Activated CD4-positive, alpha-beta T cell treated with anti-CD3 and anti-CD28 coated beads, Interleukin-2, amount 10 ng/mL, durations not matched to agents 24 days and 14 days (primary cell): ENCODE results near the gene DOCK4. TPM values are rescaled to one million over a fixed set of nuclear protein-coding genes. Genes with fewer than 3 reads are reported as not detected.

ENCODE experiments used
- DNase-seq: peaks from one replicate; pipeline ENCODE4 v3.0.0; 2022
- H3K27ac Mint-ChIP-seq: one replicate; pipeline ENCODE4 v1.8.0; 2022; ENCODE audit warnings: mild to moderate bottlenecking, mixed read lengths
- H3K27me3 Mint-ChIP-seq: one replicate; pipeline ENCODE4 v1.8.0; 2022; ENCODE audit warnings: mixed read lengths
- H3K36me3 Mint-ChIP-seq: one replicate; pipeline ENCODE4 v1.8.0; 2022; ENCODE audit warnings: low read depth, mild to moderate bottlenecking, mixed read lengths
- H3K4me1 Mint-ChIP-seq: one replicate; pipeline ENCODE4 v1.8.0; 2021; ENCODE audit warnings: mixed read lengths
- H3K4me3 Mint-ChIP-seq: one replicate; pipeline ENCODE4 v1.8.0; 2022; ENCODE audit warnings: mild to moderate bottlenecking, moderate library complexity, mixed read lengths
- H3K9me3 Mint-ChIP-seq: one replicate; pipeline ENCODE4 v1.8.0; 2021; ENCODE audit warnings: mixed read lengths
- intact Hi-C: fragments of 100-400 bp; cut with micrococcal nuclease; formaldehyde crosslinking; loops from one replicate; pipeline ENCODE4 v1.15.1; 2023
- total RNA-seq: library from RNA; stranded (reverse); gene quantifications from 2 replicates; pipeline ENCODE4 v1.2.3, GENCODE V29; 2022

DOCK4 gene
- total RNA-seq, 1 donor from 2014 or later, result 0.89 TPM

GRCh38 chr7:112013274-112013673 is 192.9 kb downstream of the DOCK4 start:
- H3K9me3 Mint-ChIP-seq, result no peaks in the 10 kb centered on the region
- peaks cover 2% of the 10 kb centered on the region for H3K27me3 Mint-ChIP-seq
- no peak overlapping the region for H3K4me3 Mint-ChIP-seq
- intact Hi-C loops, result no loop called here
- no peaks in the 10 kb centered on the region for H3K36me3 Mint-ChIP-seq
- no peak overlapping the region for H3K27ac Mint-ChIP-seq
- no peaks in the 10 kb centered on the region for H3K4me1 Mint-ChIP-seq
- peak; percentile 42 for DNase-seq

- H3K4me1 Mint-ChIP-seq, result no peaks in the 10 kb centered on the region
- no peak overlapping the region for H3K27ac Mint-ChIP-seq
- no peaks in the 10 kb centered on the region for H3K9me3 Mint-ChIP-seq
- peaks cover 2% of the 10 kb centered on the region for H3K27me3 Mint-ChIP-seq
- H3K36me3 Mint-ChIP-seq, result no peaks in the 10 kb centered on the region
- no peak for DNase-seq
- no peak overlapping the region for H3K4me3 Mint-ChIP-seq
- intact Hi-C loops, result no loop called here
Observed at GRCh38 chr7:112012242-112012641, 194.0 kb downstream of the DOCK4 start.

GRCh38 chr7:112010994-112011393 is 195.2 kb downstream of the DOCK4 start:
- Mint-ChIP-seq H3K4me1 (no peaks in the 10 kb centered on the region), H3K4me3 (no peak overlapping the region), H3K36me3 (no peaks in the 10 kb centered on the region), H3K9me3 (no peaks in the 10 kb centered on the region), H3K27ac (no peak overlapping the region), H3K27me3 (peaks cover 2% of the 10 kb centered on the region)
- peak; percentile 26 for DNase-seq
- intact Hi-C loops, result no loop called here

DNA sequence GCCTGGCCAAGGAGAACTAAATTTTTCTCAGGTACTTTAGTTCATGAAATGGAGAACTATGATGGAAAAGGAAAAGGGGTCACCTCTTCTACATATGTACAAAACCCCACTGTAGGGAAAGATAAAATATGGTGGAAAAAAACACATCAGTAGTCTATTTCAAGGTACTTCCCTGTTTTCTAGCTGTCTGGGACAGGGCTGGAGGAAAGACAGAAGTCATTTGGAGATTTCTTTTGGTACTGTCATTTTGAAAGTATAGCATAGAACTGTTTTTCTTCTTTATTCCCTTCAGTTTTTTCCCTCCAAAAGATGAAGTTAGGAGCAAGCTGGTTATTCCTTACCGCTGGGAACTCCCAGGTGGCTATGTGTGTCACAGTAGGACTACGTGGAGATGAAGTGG is 196.1 kb downstream of the DOCK4 start:
- DNase-seq, result no peak
- intact Hi-C loops, result no loop called here
- H3K36me3 Mint-ChIP-seq, result no peaks in the 10 kb centered on the region
- H3K4me1 Mint-ChIP-seq, result no peaks in the 10 kb centered on the region
- no peaks in the 10 kb centered on the region for H3K9me3 Mint-ChIP-seq
- peaks cover 2% of the 10 kb centered on the region for H3K27me3 Mint-ChIP-seq
- no peak overlapping the region for H3K4me3 Mint-ChIP-seq
- no peak overlapping the region for H3K27ac Mint-ChIP-seq

DNA sequence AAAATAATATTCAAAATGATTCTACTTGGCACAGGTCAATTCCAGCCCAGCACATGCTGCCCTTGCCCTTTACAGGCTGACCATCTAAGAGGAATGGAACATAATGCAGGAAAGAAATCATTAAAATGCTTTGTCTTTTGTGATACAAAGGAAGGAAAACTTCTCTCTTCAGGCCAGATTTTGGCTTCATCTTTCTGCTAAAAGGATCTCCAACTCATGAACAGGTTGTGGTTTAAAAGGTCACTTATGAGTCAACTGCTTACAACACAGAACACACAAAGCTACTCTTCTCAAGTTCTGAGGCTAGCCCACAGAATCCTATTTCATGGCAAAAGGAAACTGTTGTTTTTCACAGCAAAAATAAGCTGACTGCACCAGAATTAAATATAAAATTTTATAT is 197.1 kb downstream of the DOCK4 start:
- Mint-ChIP-seq H3K36me3 (no peaks in the 10 kb centered on the region), H3K4me1 (no peaks in the 10 kb centered on the region), H3K27ac (no peak overlapping the region), H3K4me3 (no peak overlapping the region), H3K9me3 (no peaks in the 10 kb centered on the region), H3K27me3 (peaks cover 2% of the 10 kb centered on the region)
- no peak for DNase-seq
- intact Hi-C loops, result no loop called here

- Mint-ChIP-seq H3K36me3 (no peaks in the 10 kb centered on the region), H3K27me3 (peaks cover under 1% of the 10 kb centered on the region), H3K9me3 (no peaks in the 10 kb centered on the region), H3K4me1 (no peaks in the 10 kb centered on the region), H3K27ac (no peak overlapping the region), H3K4me3 (no peak overlapping the region)
- no peak for DNase-seq
- intact Hi-C loops, result no loop called here
Observed at GRCh38 chr7:112007185-112007584, 199.0 kb downstream of the DOCK4 start.

- Mint-ChIP-seq H3K36me3 (no peaks in the 10 kb centered on the region), H3K4me3 (no peak overlapping the region), H3K9me3 (no peaks in the 10 kb centered on the region), H3K4me1 (no peaks in the 10 kb centered on the region), H3K27ac (no peak overlapping the region), H3K27me3 (no peaks in the 10 kb centered on the region)
- intact Hi-C loops, result no loop called here
- DNase-seq, result no peak
Observed at GRCh38 chr7:112006071-112006470, 200.1 kb downstream of the DOCK4 start.

DNA sequence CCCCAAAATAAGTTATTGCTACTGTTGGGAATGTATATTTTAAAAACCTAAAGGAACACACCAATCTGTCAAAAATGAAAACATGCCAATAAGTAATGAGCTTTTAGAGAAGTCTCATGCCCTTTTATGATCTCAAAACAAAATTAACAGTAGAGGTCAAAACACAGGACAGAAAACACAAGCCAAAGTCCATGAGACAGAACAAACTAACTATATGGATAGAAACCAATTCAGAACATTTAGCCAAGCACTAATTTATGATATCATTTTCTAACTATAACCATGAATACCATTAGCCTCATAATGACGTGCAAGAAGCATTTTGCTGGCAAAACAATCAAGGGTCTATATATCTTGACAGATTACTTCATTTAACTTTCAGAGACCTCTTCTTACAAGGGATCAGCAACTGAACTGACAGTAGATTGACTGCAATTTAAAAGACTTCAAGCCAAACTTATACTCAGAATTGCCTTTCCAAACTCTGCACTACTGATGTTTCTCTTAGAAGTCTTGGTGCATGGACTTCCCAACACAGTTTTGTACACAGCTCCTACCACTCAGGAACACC is 200.9 kb downstream of the DOCK4 start:
- no peaks in the 10 kb centered on the region for H3K36me3 Mint-ChIP-seq
- DNase-seq, result no peak
- no peaks in the 10 kb centered on the region for H3K9me3 Mint-ChIP-seq
- intact Hi-C loops, result no loop called here
- no peaks in the 10 kb centered on the region for H3K27me3 Mint-ChIP-seq
- H3K4me1 Mint-ChIP-seq, result no peaks in the 10 kb centered on the region
- no peak overlapping the region for H3K4me3 Mint-ChIP-seq
- H3K27ac Mint-ChIP-seq, result no peak overlapping the region

DNA sequence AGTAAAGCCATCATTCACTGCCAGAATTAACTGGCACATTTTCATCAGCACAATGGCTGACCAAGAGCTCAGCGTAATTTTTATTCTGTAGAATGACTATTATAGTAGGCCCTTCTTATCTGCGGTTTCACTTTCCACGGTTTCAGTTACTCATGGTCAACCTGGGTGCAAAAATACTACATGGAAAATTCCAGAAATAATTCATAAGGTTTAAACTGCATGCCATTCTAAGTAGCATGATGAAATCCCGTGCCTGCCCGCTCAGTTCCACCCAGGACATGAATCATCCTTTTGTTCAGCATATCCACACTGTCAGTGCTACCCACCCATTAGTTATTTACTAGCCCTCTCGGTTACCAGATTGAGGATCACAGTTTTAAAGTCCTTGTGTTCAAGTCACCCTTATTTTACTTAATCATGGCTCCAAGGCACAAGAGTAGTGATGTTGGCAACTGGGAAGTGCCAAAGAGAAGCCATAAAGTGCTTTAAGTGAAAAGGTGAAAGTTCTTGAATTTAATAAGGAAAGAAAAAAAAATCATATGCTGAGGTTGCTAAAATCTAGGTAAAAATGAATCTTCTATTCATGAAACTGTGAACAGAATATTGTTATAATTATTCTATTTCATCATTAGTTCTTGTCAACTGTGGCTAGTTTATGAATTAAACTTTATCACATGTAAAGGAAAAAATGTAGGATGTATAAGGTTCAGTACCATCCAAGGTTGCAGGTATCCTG is 204.9 kb downstream of the DOCK4 start:
- Mint-ChIP-seq H3K4me3 (no peak overlapping the region), H3K4me1 (no peaks in the 10 kb centered on the region), H3K27ac (no peak overlapping the region), H3K27me3 (no peaks in the 10 kb centered on the region), H3K9me3 (no peaks in the 10 kb centered on the region), H3K36me3 (no peaks in the 10 kb centered on the region)
- no peak for DNase-seq
- intact Hi-C loops, result no loop called here

DNA sequence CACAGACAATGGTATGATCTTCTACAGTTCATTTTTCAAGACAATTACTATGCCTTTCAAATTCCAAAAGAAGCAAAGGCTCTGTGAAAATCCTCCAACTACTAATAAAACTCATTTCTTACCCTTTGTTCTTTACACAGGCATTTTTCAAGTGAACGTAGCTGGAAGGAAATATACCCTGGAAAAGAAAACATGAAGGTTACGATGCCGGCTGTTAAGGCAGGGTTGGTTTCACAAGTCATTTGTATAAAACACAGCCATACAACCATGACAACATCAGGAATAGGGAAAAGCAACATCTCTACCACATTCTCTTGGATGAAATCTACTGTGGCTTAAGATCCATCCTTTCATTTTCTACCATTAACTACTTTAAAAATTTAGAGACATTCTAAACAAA is 207.9 kb downstream of the DOCK4 start:
- Mint-ChIP-seq H3K36me3 (no peaks in the 10 kb centered on the region), H3K4me1 (no peaks in the 10 kb centered on the region), H3K9me3 (no peaks in the 10 kb centered on the region), H3K27ac (no peak overlapping the region), H3K27me3 (no peaks in the 10 kb centered on the region), H3K4me3 (no peak overlapping the region)
- DNase-seq, result peak; percentile 26
- intact Hi-C loops, result no loop called here

DNA sequence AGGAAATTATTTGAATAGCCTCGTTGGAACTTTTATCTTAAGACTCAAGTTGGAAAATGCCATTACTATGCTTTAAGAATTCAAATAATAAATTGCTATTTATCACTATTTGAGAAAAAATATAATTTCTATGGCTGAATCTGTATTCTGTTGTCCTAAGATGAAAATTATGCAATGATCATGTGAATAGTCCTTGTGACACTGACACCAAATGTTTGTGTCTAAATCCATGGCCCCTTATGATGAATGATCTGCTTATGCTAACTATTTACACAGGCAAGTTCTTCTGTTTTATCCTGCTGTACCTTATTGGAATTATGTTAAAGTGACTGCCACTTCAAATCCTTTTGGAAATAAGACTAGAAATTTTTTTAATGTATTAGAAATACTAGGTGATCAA is 208.7 kb downstream of the DOCK4 start:
- no peaks in the 10 kb centered on the region for H3K4me1 Mint-ChIP-seq
- DNase-seq, result no peak
- H3K27ac Mint-ChIP-seq, result no peak overlapping the region
- no peak overlapping the region for H3K4me3 Mint-ChIP-seq
- no peaks in the 10 kb centered on the region for H3K27me3 Mint-ChIP-seq
- H3K36me3 Mint-ChIP-seq, result no peaks in the 10 kb centered on the region
- intact Hi-C loops, result no loop called here
- H3K9me3 Mint-ChIP-seq, result no peaks in the 10 kb centered on the region

- no peaks in the 10 kb centered on the region for H3K4me1 Mint-ChIP-seq
- H3K27ac Mint-ChIP-seq, result no peak overlapping the region
- no peaks in the 10 kb centered on the region for H3K36me3 Mint-ChIP-seq
- H3K9me3 Mint-ChIP-seq, result no peaks in the 10 kb centered on the region
- no peak overlapping the region for H3K4me3 Mint-ChIP-seq
- DNase-seq, result no peak
- H3K27me3 Mint-ChIP-seq, result no peaks in the 10 kb centered on the region
- intact Hi-C loops, result no loop called here
Observed at GRCh38 chr7:111992601-111993000, 213.6 kb downstream of the DOCK4 start.

- Mint-ChIP-seq H3K36me3 (no peaks in the 10 kb centered on the region), H3K4me1 (no peaks in the 10 kb centered on the region), H3K4me3 (no peak overlapping the region), H3K27ac (no peak overlapping the region), H3K9me3 (no peaks in the 10 kb centered on the region), H3K27me3 (peaks cover 2% of the 10 kb centered on the region)
- peak; percentile 15 for DNase-seq
- intact Hi-C loops, result no loop called here
Observed at GRCh38 chr7:111990643-111991042, 215.6 kb downstream of the DOCK4 start.

- Mint-ChIP-seq H3K9me3 (no peaks in the 10 kb centered on the region), H3K4me1 (no peaks in the 10 kb centered on the region), H3K36me3 (no peaks in the 10 kb centered on the region), H3K27ac (no peak overlapping the region), H3K27me3 (peaks cover 2% of the 10 kb centered on the region), H3K4me3 (no peak overlapping the region)
- intact Hi-C loops, result no loop called here
- DNase-seq, result no peak
Observed at GRCh38 chr7:111987886-111988285, 218.3 kb downstream of the DOCK4 start.
